Activated T-cell treated with anti-CD3 and anti-CD28 coated beads, Interleukin-2, amount 50 U/mL, for 48 hours (primary cell): ENCODE measurements around the gene DUSP14.
"Not testable (repeated sequence)": the region's sequence is repeated elsewhere in the genome, so short reads cannot be mapped to it uniquely, and the experiment has no call there.

Source experiments
- DNase-seq, 2 experiments: peaks; one replicate each; pipeline ENCODE4 v3.0.0-alpha.2; 2020

Gene DUSP14

DNA sequence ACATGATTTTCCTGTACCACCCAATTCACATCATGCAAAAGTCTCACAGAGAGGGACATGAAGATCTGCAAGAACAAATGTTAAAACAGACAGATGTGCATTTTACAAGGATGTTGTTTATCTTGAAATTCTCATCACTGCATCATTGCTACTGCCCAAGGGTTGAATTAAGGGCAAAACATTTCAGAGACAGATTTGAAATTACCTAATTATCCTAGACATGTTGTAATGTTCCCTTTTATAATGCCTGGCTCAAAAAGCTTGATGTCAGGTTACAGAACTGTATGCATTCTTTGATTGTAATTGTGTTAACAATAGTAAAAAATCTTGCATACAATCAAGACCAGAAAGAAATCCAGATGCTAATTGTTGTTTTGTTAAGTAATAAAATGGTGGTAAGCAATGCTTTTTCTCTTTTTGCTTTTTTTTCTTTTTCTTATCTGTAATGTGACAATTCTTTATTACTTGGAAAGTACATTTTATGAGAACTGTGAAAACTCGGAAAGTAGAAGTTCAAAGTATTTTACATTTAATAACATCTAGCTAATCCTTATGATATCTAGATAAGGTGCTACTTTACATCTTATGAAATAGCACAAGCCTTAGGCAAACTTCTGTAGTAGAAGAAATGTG is 3.6 kb upstream of the DUSP14 start:
- DNase-seq: no peak

- no peak for DNase-seq
Observed at GRCh38 chr17:37488009-37488604, 1.6 kb upstream of the DUSP14 start.

- DNase-seq: peak; percentile 75 to 78
Observed at GRCh38 chr17:37488607-37489196, 989 bp upstream of the DUSP14 start.

- peak; percentile 78 to 83 for DNase-seq
Observed at GRCh38 chr17:37490022-37490587, 414 bp downstream of the DUSP14 start.

GRCh38 chr17:37490638-37491614 is 1.2 kb downstream of the DUSP14 start:
- DNase-seq: peak; percentile 41

DNA sequence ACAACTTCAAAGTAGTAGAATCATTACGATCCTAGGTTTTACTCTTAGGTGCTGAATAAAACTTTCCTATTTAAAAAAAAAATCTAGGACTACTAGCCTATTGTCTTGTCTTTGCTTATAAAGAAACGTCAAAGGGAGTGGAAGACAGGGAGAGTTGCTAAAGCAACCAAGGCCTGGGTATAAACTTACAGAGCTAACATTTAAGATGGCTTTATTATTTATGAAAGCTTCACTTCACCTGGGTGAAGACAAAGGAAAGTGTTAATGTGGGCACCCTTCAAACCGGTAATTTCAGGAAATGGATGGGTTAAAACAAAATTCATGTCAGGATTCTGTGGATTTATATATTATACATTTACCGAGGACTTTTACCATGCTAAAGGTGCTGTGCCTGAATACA is 2.5 kb downstream of the DUSP14 start:
- DNase-seq: no peak

DNA sequence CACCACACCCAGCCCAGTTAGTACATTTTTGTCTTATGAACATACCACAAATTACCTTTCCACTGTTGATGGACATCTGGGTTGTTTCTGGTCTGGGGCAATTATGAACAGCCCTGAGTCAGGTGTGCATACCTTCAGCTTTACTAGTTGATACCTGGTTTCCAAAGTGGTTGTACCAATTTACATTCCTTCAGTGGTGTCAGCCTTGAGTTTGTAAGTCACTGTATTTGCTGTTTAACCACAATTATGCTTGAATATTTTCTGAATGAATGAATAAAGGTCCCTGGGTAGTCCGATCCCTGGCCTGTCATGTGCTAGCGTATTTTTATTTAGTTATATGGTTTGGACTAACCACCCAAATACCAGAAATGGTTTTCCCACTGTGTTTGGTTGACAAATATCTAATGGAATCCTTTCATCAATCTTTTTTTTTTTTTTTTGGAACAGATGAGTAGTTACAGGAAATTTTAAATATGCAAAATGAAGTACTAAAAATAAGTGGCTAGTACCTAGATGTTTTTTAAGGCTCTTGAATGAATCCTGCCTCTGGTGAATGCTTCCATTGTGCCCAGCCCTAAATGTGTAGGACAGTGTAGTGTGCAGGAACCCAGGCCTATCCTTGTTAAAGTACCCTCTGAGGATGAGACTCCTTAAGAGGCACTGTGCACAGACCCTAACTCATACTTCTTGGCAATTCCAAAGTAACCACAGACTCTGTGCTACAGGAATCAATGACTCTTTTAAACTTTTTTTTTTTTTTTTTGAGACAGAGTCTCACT is 3.7 kb downstream of the DUSP14 start:
- no peak for DNase-seq

DNA sequence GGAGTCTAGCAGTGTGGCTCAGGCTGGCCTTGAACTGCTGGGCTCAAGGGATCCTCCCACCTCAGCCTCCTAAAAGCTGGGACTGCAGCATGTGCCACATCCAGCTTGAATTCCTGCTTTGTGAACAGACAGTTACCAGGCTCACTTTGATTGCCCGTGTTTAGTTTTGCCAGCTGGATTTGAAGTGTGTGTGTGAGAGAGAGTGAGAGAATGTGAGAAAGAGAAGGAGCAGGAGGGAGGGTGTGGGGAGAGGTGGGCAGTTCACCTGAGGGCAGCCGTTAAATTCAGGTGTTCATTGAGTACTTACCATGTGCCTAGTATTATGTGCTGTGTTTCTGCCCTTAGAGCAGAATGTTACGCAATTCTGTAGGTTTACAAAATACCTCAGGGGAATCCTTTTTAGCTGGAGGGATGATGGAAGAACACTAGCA is 4.7 kb downstream of the DUSP14 start:
- no peak for DNase-seq

DNA sequence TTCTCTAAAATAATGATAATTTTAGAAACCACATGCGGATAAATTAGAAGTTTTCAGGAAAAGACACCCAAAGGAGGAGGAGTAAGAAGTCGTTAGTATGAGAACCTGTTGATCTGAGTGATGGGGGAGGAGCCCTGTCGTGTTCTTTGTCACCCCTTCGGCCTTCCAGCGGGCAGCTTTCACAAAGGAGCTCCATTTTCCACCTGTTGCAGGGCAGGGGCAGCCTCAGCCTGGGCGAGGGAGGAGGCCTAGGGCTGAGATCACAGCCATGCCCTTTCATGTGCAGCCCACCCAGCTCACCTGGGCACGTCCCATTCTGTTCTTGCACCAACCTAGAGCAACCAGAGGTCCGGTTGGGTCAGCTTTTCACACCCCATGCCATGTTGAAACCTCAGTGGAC is 5.3 kb downstream of the DUSP14 start:
- DNase-seq: no peak

- DNase-seq: no peak
Observed at GRCh38 chr17:37500378-37500777, 10.7 kb downstream of the DUSP14 start.

GRCh38 chr17:37502009-37502936 is 12.6 kb downstream of the DUSP14 start:
- DNase-seq: no peak

GRCh38 chr17:37503148-37503547 is 13.5 kb downstream of the DUSP14 start:
- no peak for DNase-seq

DNA sequence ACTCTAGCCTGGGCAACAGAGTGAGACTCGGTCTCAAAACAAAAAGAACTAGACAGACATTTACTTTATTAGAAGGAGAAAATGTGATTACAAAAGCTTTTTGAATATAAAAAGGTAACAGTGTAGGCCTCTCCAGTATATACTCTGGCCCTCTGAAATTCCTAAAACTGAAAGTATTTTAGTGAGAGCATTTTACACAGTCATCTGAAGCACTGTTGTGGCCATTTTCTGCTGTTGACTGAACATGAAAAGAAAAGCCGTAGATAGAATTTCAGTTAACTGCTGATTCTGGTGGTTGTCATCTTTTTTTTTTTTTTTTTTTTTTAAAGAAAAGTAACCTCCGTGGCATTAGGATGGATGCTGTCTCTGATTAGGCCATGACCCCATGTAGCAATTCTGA is 15.6 kb downstream of the DUSP14 start:
- no peak for DNase-seq

DNA sequence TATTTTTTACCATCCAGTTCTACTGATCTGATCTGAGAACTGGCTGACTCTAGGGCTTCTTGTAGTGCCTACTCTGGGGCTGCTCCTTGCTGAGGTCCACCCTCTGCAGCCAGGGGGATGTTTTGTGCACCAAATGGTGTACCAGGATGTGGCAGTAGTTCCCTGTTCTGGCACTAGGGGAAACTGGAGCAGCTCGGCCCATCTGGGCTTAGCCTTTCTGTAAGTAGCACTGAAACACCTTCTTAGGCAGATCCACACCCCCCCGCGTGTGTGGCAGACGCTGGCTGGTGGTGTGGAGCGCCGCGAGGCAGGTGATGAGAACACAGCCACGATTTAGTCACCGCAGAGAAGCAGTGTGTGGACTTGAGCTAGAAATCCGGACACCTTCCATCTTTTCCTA is 17.0 kb downstream of the DUSP14 start:
- peak in 1 of 2 experiments; percentile 39 for DNase-seq

- no peak for DNase-seq
Observed at GRCh38 chr17:37507111-37507510, 17.4 kb downstream of the DUSP14 start.

GRCh38 chr17:37510056-37510455 is 20.4 kb downstream of the DUSP14 start:
- no peak for DNase-seq

DNA sequence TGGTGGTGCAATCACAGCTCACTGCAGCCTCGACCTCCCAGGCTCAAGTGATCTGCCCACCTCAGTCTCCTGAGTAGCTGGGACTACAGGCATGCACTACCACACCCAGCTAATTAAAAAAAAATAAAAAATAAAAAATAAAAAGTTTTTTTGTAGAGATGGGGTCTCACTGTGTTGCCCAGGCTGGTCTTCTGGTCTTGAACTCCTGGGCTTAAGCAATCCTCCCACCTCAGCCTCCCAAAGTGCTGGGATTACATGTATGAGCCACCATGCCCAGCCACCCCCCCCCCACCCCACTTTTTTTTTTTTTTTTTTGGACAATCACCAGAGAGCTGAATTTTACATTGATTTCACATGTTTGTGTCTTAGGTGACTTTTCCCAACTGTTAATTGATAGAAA is 22.0 kb downstream of the DUSP14 start:
- DNase-seq: not testable (repeated sequence)

DNA sequence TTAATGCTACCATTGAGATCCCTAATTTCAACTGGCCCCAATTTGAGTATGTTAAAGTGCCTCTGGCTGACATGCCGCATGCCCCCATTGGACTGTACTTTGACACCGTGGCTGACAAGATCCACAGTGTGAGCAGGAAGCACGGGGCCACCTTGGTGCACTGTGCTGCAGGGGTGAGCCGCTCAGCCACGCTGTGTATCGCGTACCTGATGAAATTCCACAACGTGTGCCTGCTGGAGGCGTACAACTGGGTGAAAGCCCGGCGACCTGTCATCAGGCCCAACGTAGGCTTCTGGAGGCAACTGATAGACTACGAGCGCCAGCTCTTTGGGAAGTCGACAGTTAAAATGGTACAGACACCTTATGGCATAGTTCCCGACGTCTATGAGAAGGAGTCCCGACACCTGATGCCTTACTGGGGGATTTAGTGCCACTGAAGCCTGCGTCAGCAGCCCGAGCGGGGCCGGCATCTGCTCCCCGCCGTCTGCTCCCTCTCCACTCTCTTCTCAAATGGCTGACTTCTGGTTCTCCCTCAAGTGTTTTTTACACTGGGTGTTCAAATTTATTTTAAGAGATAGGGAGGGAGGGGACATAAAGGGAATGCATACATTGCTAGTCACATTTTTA is 22.9 kb downstream of the DUSP14 start:
- DNase-seq: no peak

DNA sequence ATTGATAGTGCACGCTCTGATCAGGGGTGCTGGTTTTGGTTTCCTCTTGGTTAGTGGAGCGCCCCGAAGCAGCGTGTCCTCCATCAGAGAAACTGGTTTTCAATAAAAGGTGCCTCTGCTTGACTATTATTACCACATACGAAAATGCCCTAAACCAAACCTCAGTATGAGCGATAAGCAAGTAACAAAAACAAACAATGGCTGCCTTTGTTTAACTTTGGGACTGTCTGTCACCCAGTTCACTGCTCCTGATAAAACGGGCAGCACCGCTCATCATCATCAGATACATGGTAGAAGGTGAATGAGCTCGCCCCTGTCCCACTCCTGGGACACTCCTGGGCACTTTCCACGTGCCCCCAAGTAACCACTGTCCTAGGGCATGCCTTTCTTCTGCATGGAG is 24.0 kb downstream of the DUSP14 start:
- DNase-seq: no peak

- no peak for DNase-seq
Observed at GRCh38 chr17:37516127-37516571, 26.5 kb downstream of the DUSP14 start.
